ENCODE data around the gene MTARC1.

MTARC1 gene

GRCh38 chr1:220770245-220770913, 16.3 kb upstream of the MTARC1 start:
- TF ChIP-seq CTCF (conservative IDR thresholded peaks at IDR 0.05) (no peak), ZFX (IDR thresholded peaks at IDR 0.05) (no peak)
- no peak overlapping the region for H3K27ac ChIP-seq

GRCh38 chr1:220772846-220773245, 13.9 kb upstream of the MTARC1 start:
- no peak for TF ChIP-seq CTCF (conservative IDR thresholded peaks at IDR 0.05)
- TF ChIP-seq ZFX (IDR thresholded peaks at IDR 0.05), result no peak
- no peak overlapping the region for H3K27ac ChIP-seq

- no peak for TF ChIP-seq ZFX (IDR thresholded peaks at IDR 0.05)
- TF ChIP-seq CTCF (conservative IDR thresholded peaks at IDR 0.05), result peak; percentile 96
- H3K27ac ChIP-seq, result no peak overlapping the region
Measured at GRCh38 chr1:220775240-220775853, 11.4 kb upstream of the MTARC1 start.

GRCh38 chr1:220776254-220776653, 10.5 kb upstream of the MTARC1 start:
- TF ChIP-seq CTCF (conservative IDR thresholded peaks at IDR 0.05), result no peak
- no peak for TF ChIP-seq ZFX (IDR thresholded peaks at IDR 0.05)
- no peak overlapping the region for H3K27ac ChIP-seq

- no peak overlapping the region for H3K27ac ChIP-seq
- TF ChIP-seq CTCF (conservative IDR thresholded peaks at IDR 0.05) (peak; percentile 97), ZFX (IDR thresholded peaks at IDR 0.05) (no peak)
Measured at GRCh38 chr1:220776720-220777326, 9.9 kb upstream of the MTARC1 start.

- TF ChIP-seq CTCF (conservative IDR thresholded peaks at IDR 0.05) (no peak), ZFX (IDR thresholded peaks at IDR 0.05) (no peak)
- H3K27ac ChIP-seq, result peak overlapping the region; percentile 19; the same call in 1 of the 2 replicates
Measured at GRCh38 chr1:220783453-220783852, 3.3 kb upstream of the MTARC1 start.

- peak overlapping the region; percentile 100 for H3K27ac ChIP-seq
Measured at GRCh38 chr1:220784751-220785150, 2.0 kb upstream of the MTARC1 start.

More at GRCh38 chr1:220784751-220785150, 2.0 kb upstream of the MTARC1 start:
- TF ChIP-seq ZFX (IDR thresholded peaks at IDR 0.05) (no peak), CTCF (conservative IDR thresholded peaks at IDR 0.05) (no peak)
